HG03565 (cell line): ENCODE data around the gene SEC61A1.

Experiments
- ATAC-seq: cut with Tn5 transposase; IDR thresholded peaks from one replicate; pipeline ENCODE4 v1.9.1; 2021; ENCODE audit warnings: mild to moderate bottlenecking, moderate library complexity; ENCODE audit not compliant: unreplicated experiment

SEC61A1 gene

GRCh38 chr3:128077202-128077624 is 25.0 kb downstream of the SEC61A1 start:
- ATAC-seq, result no peak

- ATAC-seq, result no peak
Observed at GRCh38 chr3:128077665-128078064, 25.4 kb downstream of the SEC61A1 start.

DNA sequence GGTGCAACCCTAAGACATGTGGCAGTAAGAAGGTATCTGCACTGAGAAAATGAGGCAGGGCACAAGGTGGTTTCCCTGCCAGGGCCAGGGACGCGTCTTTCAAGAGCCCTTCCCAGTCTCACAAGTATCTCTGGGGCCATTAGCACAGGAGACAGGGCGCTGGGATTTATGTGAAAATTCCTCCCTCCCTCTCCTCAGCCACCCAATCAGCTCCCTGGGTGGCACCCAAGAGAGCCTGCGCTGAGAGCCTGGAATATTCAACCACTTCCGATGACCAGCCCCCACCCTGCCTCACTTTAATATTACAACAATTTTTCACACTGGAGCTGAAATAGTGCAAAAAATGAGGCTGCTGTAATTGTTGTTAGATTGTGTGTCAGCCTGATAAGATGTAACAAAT is 26.1 kb downstream of the SEC61A1 start:
- no peak for ATAC-seq

- ATAC-seq, result no peak
Observed at GRCh38 chr3:128078875-128079274, 26.6 kb downstream of the SEC61A1 start.

- ATAC-seq, result no peak
Observed at GRCh38 chr3:128079823-128080222, 27.6 kb downstream of the SEC61A1 start.

GRCh38 chr3:128080323-128081080 is 28.3 kb downstream of the SEC61A1 start:
- ATAC-seq, result no peak

GRCh38 chr3:128081226-128081625 is 29.0 kb downstream of the SEC61A1 start:
- no peak for ATAC-seq

DNA sequence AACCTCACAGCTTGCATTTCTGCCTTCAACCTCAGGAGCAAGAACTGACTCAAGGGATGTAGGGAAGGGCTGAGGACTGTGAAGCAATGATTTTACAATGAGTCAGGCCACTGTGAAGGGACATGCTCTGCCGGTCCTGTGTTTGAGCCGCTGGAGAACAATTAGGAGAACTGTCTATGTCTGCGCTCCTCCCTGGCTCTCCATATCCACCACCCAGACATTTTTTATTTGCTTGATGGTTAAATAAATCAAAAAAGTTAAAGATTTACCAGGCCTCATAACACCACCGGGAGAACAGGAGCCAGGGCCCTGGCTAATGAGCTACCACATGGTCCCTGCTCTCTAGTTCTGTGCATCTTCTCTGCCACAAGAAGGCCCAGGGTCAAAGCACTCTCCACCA is 29.6 kb downstream of the SEC61A1 start:
- no peak for ATAC-seq

GRCh38 chr3:128082546-128082945 is 30.3 kb downstream of the SEC61A1 start:
- no peak for ATAC-seq

- no peak for ATAC-seq
Observed at GRCh38 chr3:128083396-128083795, 31.2 kb downstream of the SEC61A1 start.

- ATAC-seq, result no peak
Observed at GRCh38 chr3:128083980-128084674, 31.9 kb downstream of the SEC61A1 start.

- ATAC-seq, result no peak
Observed at GRCh38 chr3:128084675-128085021, 32.4 kb downstream of the SEC61A1 start.

DNA sequence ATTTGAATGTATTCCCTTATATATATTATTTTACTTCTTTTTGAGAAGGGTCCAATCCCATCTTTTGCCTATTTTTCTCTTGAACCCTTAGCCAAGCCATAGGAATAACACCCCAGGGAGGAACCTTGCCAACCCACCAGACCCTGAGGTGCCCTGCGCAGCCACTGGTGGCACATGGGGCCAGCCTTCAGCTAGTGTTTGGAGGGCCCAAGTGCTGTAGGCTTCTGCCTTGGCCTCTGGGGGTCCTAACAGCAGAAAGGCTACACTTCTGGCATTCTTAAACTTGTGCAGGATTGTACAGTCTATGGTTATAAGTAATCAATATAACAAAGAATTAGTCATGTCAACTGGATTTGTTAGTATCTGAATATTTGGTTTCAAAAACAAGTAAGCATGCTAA is 36.9 kb downstream of the SEC61A1 start:
- no peak for ATAC-seq

DNA sequence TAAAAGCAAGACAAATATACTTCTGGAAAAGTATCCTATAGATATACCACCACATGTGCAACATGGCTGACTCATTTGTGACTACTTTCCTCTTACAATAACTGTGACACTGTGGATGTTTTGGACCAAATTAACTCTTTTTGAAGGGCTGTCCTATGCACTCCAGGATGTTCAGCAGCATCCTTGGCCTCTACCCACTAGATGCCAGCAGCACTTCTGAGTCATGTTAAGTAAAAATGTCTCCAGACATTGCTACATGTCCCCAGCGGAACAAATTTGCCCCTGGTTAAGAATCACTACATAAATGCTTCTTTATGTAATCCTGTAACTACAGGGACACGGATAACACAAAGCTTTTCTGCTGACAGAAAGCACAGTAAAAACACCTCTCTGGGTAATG is 39.3 kb downstream of the SEC61A1 start:
- no peak for ATAC-seq

- ATAC-seq, result no peak
Observed at GRCh38 chr3:128094295-128095151, 42.3 kb downstream of the SEC61A1 start.

GRCh38 chr3:128095222-128095703 is 43.0 kb downstream of the SEC61A1 start:
- ATAC-seq, result peak; percentile 53

DNA sequence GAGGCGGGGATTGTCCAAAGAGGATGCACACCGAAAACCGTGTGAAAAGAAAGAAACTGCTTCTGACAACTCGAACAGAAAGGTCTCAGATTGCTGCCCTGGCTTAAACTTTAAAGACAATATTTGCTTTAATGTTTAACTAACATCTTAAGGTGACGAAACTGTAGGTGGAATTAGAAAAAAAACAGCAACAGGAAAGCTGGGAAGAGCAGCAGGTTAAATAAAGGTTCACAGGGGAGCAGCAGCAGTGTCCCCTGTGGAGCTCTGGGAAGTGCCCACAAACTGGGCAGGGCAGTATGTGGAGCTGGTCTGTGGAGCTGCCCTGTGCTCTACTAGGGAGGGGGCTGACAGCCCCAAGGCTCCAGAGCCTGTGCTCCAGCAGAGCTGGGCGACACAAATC is 46.0 kb downstream of the SEC61A1 start:
- no peak for ATAC-seq

DNA sequence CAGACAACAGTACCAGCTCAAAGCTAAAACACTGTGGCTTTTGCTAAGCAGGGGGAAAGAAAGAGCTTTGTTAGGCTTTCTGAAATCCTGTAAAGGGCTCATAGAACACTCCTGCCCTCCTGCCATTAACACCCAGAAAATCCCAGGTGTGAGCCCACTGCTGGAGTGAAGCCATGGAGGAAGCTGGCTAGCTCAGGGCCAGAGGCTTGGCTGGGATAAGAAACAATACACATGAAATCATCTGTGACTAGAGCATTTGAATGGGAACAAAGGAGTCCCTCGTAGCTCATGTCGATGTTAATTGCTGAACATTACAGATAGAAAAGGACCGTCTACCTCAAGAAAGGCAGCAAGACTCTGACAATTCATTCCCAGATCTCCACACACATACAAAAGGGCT is 47.9 kb downstream of the SEC61A1 start:
- no peak for ATAC-seq

- ATAC-seq, result no peak
Observed at GRCh38 chr3:128100638-128101037, 48.4 kb downstream of the SEC61A1 start.

GRCh38 chr3:128103136-128103676 is 51.0 kb downstream of the SEC61A1 start:
- ATAC-seq, result no peak

GRCh38 chr3:128107834-128108233 is 55.6 kb downstream of the SEC61A1 start:
- no peak for ATAC-seq
